ENCODE results near the gene TLCD3A. TPM values are rescaled to one million over a fixed set of nuclear protein-coding genes. Genes with fewer than 3 reads are reported as not detected.
A peak's percentile ranks its signal among the peaks of the same experiment; 100 is the strongest.

The TLCD3A gene
- total RNA-seq: 1 to 10 TPM in 1 of 2 donors, under 1 TPM in 1; 0.85 to 1.8 TPM
- total RNA-seq: 0.98 to 2.4 reads per million in 2 donors

DNA sequence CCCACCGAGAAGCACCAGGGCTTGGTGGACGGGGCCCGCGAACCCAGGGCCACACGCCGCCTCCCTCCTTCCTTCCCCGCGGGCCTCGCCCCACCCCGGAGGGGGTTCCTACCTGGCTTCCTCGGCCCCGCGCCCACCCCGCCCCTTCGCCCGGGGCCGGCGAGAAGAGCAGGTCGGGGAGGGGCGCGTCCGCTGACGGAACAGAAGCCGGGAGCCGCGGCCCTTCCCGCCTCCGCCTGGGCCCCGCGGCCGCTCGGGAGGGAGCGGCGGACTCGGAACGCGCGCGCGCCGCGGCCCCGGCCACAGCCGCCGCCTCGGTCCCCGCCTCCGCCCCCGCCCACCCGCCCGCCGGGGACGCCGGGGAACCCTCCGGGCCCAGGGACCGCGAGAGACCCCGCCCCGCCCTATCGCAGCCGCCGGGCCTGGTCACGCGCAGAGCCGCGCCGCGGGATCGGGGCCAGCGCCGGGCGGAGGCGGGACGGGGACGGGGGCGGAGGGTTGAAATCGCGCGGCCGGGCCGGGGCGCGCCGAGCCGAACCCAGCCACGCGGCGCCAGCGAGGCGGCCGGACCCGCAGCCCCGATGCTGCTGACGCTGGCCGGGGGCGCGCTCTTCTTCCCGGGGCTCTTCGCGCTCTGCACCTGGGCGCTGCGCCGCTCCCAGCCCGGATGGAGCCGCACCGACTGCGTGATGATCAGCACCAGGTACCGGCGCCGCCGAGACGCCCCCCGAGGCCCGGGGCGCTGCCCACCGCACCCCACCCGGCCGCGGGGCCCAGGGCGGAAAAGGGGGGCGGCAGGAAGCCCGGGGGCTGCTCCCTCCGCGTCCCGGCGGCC, at the start of gene TLCD3A:
TLCD3A (plus strand) TSS at position 530 of the 835 bp plus-strand sequence; CDS start at position 582, 52 bp downstream.
- no peak within 1 kb of the TSS for H3K27ac Mint-ChIP-seq
- H3K9me3 ChIP-seq (ENCODE audit: control insufficient read depth, low read length, poor library complexity, severe bottlenecking): no peaks in the 10 kb centered on the region
- H3K4me3 Mint-ChIP-seq: peak within 1 kb of the TSS; percentile 87
- no peaks in the 10 kb centered on the region for H3K27me3 Mint-ChIP-seq
- DNase-seq (peak in 2 of 3 donors; percentile 51 to 55), ATAC-seq (peak; percentile 83)
- H3K36me3 Mint-ChIP-seq (ENCODE audit: low read depth): no peaks in the 10 kb centered on the region
- H3K4me1 Mint-ChIP-seq: no peaks in the 10 kb centered on the region

DNA sequence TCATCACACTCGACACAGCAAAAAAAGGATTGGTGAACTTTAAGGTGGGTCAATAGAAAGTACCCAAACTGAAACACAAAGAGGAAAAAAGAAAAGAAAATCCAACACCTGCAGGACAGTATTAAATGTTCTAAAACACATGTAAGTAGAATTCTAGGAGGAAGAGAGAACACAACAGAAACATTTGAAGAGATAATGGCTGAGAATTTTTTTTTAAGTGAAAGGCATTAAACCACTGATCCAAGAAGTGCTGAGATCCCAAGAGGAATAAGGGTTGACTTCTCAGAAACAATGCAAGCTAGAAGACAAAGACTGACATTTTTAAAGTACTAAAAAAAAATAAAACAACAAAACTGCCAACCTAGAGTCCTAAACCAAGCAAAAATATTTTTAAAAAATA, 49.4 kb upstream of the TLCD3A start:
- H3K27ac Mint-ChIP-seq: no peak overlapping the region
- H3K4me3 Mint-ChIP-seq: no peak overlapping the region
- ATAC-seq (no peak), DNase-seq (no peak)
- no peaks in the 10 kb centered on the region for H3K9me3 ChIP-seq (ENCODE audit: control insufficient read depth, low read length, poor library complexity, severe bottlenecking)
- H3K27me3 Mint-ChIP-seq: no peaks in the 10 kb centered on the region
- H3K36me3 Mint-ChIP-seq (ENCODE audit: low read depth): peaks cover 2% of the 10 kb centered on the region
- H3K4me1 Mint-ChIP-seq: peaks cover 21% of the 10 kb centered on the region

DNA sequence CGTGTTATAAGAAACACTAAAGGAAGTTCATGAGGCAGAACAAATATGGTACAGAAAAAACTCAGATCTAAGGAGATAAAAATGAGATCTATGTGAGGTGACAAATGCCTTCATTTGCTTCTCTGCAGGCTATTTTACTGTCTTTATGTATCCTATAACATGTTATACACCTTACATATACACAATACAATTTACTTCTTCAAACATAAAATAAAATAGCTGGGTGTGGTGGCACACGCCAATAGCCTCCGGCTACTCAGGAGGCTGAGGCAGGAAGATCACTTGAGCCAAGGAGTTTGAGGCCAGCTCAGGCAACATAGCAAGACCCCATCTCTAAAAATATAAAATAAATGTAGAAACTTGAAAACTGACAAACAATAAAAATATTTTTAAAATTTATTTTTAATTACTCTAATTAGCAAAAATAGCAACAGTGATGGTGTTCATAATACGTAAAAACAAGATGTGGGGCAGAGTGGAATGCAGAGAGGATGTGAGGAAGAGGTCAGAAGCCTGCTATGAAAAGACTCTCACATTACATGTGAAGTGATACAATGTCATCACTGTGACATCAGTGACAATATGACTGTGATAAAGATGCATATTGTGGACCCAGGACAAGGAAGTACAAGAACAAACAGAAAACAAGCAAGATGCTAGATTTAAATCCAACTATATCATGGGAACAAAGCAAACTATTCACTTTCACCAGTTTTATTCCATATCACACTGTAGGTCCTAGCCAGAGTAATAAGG, 48.7 kb upstream of the TLCD3A start:
- ATAC-seq: no peak
- Mint-ChIP-seq H3K27ac (peak overlapping the region; percentile 34), H3K4me1 (peaks cover 21% of the 10 kb centered on the region), H3K36me3 (ENCODE audit: low read depth) (peaks cover 2% of the 10 kb centered on the region), H3K4me3 (no peak overlapping the region), H3K27me3 (no peaks in the 10 kb centered on the region)
- DNase-seq: no peak
- H3K9me3 ChIP-seq (ENCODE audit: control insufficient read depth, low read length, poor library complexity, severe bottlenecking): no peaks in the 10 kb centered on the region

DNA sequence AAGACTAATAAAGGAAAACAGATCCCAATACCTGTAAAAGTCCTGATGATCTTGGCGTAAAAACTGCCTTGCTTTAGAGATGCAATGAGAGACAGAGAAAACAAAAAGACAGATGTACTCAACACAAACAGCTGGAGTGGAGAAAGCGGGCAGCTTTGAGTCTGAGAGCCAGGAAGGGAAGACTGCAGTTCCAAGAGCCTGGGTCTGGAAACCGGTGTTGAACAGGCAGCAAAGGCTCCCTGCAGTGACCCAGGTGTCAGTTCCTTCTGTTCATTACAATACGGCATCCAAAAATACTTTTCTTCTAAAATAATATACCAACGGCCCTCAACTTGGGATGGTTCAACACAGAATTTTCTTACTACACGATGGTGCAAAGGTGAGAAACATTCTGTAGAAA, 47.4 kb upstream of the TLCD3A start:
- no peaks in the 10 kb centered on the region for H3K9me3 ChIP-seq (ENCODE audit: control insufficient read depth, low read length, poor library complexity, severe bottlenecking)
- H3K4me3 Mint-ChIP-seq: no peak overlapping the region
- H3K27ac Mint-ChIP-seq: peak overlapping the region; percentile 34
- peaks cover 18% of the 10 kb centered on the region for H3K4me1 Mint-ChIP-seq
- no peak for ATAC-seq
- no peak for DNase-seq
- no peaks in the 10 kb centered on the region for H3K27me3 Mint-ChIP-seq
- H3K36me3 Mint-ChIP-seq (ENCODE audit: low read depth): peaks cover 2% of the 10 kb centered on the region

DNA sequence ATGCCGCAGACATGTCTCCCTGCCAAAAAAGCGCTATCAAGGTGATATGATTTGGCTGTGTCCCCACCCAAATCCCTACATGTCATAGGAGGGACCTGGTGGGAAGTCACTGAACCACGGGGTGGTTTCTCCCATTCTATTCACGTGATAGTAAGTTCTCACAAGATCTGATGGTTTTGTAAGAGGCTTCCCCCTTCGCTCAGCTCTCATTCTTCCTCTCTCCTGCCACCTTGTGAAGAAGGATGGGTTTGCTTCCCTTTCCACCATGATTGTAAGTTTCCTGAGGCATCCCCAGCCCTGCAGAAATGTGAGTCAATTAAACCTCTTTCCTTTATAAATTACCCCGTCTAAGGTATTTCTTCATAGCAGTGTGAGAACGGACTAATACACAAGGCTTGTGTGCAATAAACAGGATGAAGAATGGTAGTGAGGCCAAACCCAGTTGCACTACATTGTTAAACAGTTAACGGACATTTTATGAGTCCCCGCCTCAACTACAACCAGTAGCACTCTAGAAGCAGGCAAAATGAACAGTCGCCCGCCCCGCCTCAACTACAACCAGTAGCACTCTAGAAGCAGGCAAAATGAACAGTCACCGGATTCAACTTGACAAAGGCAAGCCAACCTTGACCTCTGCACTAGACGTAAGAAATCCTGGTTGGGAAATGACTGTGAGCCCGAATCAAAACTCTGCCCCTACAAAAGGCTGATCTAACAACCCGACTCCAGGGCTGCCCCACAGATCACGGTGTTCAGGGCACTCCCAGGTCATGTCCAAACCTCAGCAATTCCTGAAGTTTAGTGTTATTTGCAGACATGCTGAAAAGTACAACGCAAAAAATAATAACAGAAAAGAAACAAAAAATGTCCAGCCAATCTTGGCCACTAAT, 44.1 kb upstream of the TLCD3A start:
- no peak overlapping the region for H3K4me3 Mint-ChIP-seq
- ATAC-seq (no peak), DNase-seq (no peak)
- peaks cover 5% of the 10 kb centered on the region for H3K36me3 Mint-ChIP-seq (ENCODE audit: low read depth)
- no peaks in the 10 kb centered on the region for H3K27me3 Mint-ChIP-seq
- H3K4me1 Mint-ChIP-seq: peaks cover 5% of the 10 kb centered on the region
- peak overlapping the region; percentile 54 for H3K27ac Mint-ChIP-seq
- H3K9me3 ChIP-seq (ENCODE audit: control insufficient read depth, low read length, poor library complexity, severe bottlenecking): no peaks in the 10 kb centered on the region

DNA sequence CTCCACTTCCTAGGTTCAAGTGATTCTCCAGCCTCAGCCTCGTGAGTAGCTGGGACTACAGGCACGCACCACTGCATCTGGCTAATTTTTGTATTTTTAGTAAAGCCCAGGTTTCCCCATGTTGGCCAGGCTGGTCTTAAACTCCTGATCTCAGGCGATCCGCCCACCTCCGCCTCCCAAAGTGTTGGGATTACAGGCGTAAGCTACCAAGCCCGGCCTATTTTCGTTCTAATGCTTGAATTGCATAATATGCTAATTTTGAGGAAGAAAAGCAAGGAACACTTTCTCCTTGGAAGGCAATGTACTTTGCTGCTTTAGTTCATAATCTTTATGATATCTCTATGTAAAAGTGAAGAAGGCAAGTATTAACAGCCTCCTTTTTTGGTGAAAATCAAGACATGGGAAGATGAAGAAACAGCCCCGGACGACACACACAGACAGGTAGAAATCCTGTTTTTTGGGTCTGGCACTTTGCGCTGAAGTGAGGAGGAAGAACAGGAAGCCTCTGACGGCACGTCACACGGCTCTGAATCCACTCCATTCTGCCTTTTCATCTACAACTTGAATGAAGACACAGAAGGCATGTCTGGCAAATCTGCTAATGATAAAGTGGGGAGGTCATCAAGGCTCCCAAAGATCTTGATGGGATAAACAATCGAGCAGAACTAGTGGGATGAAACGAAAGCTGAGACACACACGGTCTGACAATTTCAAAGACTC, 42.7 kb upstream of the TLCD3A start:
- DNase-seq: no peak
- H3K27me3 Mint-ChIP-seq: no peaks in the 10 kb centered on the region
- no peak for ATAC-seq
- H3K4me3 Mint-ChIP-seq: no peak overlapping the region
- peaks cover 3% of the 10 kb centered on the region for H3K4me1 Mint-ChIP-seq
- no peaks in the 10 kb centered on the region for H3K9me3 ChIP-seq (ENCODE audit: control insufficient read depth, low read length, poor library complexity, severe bottlenecking)
- peaks cover 3% of the 10 kb centered on the region for H3K36me3 Mint-ChIP-seq (ENCODE audit: low read depth)
- no peak overlapping the region for H3K27ac Mint-ChIP-seq

DNA sequence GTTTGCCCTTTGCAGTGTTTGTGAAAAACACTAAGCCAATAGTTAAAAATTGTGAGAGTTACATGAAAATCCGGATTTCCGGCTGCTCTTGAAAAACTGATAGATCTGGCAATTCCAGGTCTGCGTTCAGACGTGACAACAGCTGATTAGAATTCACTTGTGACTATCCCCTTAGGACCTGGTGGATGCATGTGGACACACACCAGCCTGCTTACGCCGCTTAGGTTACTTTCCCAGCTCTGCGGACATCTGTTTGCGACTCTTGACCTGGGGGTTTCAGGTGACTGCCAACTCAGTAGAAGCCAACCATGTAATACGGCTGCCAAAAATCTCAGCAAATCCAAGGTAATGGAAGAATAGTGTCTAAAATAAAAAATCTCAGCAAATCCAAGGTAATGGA, 42.0 kb upstream of the TLCD3A start:
- Mint-ChIP-seq H3K36me3 (ENCODE audit: low read depth) (peaks cover 5% of the 10 kb centered on the region), H3K4me3 (no peak overlapping the region), H3K27me3 (no peaks in the 10 kb centered on the region), H3K4me1 (peaks cover 6% of the 10 kb centered on the region), H3K27ac (no peak overlapping the region)
- no peaks in the 10 kb centered on the region for H3K9me3 ChIP-seq (ENCODE audit: control insufficient read depth, low read length, poor library complexity, severe bottlenecking)
- ATAC-seq: no peak
- DNase-seq: no peak

DNA sequence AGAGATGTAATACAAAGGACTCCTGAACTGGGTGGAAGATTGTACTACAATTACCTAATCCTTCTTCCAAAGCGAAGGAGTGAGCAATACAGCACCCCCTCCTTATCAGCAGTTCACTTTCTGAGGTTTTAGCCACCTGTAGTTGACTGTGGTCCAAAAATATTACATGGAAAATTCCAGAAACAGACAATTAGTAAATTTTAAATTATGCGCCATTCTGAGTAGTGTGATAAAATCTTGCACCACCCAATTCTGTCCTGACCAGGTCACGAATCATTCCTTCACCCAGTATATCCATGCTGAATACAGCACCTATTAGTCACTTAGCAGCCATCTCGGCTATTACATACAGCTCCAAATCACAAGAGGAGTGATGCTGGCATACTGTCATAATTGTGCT, 41.0 kb upstream of the TLCD3A start:
- Mint-ChIP-seq H3K27ac (no peak overlapping the region), H3K4me1 (peaks cover 6% of the 10 kb centered on the region), H3K36me3 (ENCODE audit: low read depth) (peaks cover 7% of the 10 kb centered on the region), H3K4me3 (no peak overlapping the region), H3K27me3 (no peaks in the 10 kb centered on the region)
- ATAC-seq (no peak), DNase-seq (no peak)
- no peaks in the 10 kb centered on the region for H3K9me3 ChIP-seq (ENCODE audit: control insufficient read depth, low read length, poor library complexity, severe bottlenecking)

DNA sequence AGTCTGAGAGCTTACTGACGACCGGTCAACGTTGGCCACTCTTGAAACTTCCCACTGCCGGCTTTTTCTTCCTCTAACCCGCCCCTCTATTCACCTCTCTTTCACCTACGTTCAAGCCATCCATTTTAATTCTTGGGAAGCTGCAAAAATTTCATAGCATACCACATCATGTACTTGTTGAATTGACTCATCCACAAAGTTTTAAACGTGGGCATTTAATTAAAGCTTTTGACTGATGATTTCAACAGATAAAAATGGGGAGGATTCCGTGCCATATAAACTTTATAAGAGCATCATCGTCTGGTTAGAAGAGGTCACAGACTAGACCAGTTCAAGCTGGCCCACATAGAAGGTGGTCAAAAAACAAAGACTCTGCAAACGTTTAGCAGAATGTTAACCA, 40.3 kb upstream of the TLCD3A start:
- DNase-seq (no peak), ATAC-seq (no peak)
- Mint-ChIP-seq H3K27ac (no peak overlapping the region), H3K4me1 (peaks cover 8% of the 10 kb centered on the region), H3K4me3 (no peak overlapping the region), H3K36me3 (ENCODE audit: low read depth) (peaks cover 10% of the 10 kb centered on the region), H3K27me3 (no peaks in the 10 kb centered on the region)
- H3K9me3 ChIP-seq (ENCODE audit: control insufficient read depth, low read length, poor library complexity, severe bottlenecking): no peaks in the 10 kb centered on the region

DNA sequence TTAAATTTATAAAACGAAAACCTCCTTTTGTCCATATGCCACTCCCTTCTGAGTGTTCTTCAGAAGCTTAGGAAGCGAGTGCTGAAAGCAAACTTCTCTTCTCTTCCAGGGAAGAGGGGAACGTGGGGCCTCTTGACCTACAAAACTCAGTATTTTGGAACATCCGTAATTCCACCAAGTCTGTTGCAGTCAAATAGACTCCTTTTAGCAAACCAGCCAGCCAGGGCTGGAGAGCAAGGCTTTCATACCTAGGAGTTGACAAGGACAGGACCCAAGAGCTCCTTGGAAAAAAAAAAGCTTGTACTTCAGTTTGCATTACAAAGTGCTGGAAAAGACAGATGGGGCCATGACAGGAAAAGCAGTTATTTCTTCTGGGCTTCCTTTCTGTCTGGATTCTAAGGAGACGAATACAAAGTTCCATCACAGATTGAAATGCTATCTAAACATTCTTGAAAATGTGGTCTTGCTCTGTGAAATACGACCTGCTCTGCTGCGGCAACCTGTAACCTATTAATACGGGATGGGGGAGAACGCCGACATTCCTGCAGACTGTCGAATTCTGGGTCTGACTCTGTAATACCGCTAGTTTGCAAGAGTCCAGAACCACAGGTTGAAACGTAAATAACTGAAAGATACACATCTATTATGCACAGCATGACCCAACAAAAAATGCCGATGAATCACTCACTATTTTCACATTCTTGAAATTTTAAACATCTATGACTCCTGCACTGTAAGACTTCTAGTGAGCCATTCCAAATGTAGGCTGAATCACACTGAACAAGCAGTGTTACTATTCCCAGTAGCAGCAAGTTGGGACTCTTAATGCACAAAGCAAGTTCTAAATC, 38.4 kb upstream of the TLCD3A start:
- Mint-ChIP-seq H3K27ac (no peak overlapping the region), H3K27me3 (no peaks in the 10 kb centered on the region), H3K36me3 (ENCODE audit: low read depth) (peaks cover 11% of the 10 kb centered on the region), H3K4me3 (no peak overlapping the region), H3K4me1 (peaks cover 8% of the 10 kb centered on the region)
- DNase-seq: no peak
- H3K9me3 ChIP-seq (ENCODE audit: control insufficient read depth, low read length, poor library complexity, severe bottlenecking): no peaks in the 10 kb centered on the region
- no peak for ATAC-seq

DNA sequence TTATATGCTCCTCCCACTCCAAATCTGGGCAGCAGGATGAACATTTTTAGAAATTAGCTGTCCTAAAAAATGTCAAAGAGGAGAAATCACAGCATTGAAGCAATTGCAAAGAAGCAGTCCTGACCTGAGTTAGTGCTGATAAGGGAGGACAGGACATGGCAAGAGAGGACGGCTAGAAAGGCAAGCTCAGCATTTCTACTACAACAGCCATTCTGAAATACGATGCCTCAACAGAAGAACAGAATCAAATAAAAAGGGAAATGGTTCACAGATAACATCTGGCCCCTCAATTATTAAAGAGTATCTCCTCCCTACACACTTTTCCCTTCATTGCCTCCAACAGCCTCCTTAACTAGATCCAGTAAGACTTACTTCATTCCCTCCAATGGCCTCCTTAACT, 36.0 kb upstream of the TLCD3A start:
- peaks cover 6% of the 10 kb centered on the region for H3K4me1 Mint-ChIP-seq
- DNase-seq (no peak), ATAC-seq (no peak)
- peaks cover 8% of the 10 kb centered on the region for H3K36me3 Mint-ChIP-seq (ENCODE audit: low read depth)
- no peak overlapping the region for H3K4me3 Mint-ChIP-seq
- no peak overlapping the region for H3K27ac Mint-ChIP-seq
- no peaks in the 10 kb centered on the region for H3K9me3 ChIP-seq (ENCODE audit: control insufficient read depth, low read length, poor library complexity, severe bottlenecking)
- H3K27me3 Mint-ChIP-seq: no peaks in the 10 kb centered on the region

DNA sequence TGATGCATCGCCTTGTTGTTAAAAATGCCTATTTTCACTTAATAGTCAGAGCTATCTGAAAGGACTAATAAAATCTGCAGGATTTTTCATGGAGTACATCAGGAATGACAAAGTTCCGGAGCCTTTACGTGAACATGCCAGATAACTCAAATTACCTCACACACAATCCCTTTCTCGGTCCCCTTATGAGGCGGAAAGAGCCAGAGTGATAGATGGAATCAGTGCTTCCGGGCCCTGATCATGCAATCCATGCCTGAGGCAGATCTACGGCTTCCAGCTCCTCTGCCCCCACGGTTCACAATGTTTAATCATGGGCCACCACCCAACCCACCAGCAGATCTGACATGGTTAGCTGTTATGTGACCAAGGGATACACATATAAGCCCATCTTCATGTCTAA, 34.7 kb upstream of the TLCD3A start:
- H3K9me3 ChIP-seq (ENCODE audit: control insufficient read depth, low read length, poor library complexity, severe bottlenecking): no peaks in the 10 kb centered on the region
- Mint-ChIP-seq H3K36me3 (ENCODE audit: low read depth) (peaks cover 8% of the 10 kb centered on the region), H3K27ac (no peak overlapping the region), H3K4me1 (peaks cover 6% of the 10 kb centered on the region), H3K27me3 (no peaks in the 10 kb centered on the region), H3K4me3 (no peak overlapping the region)
- no peak for ATAC-seq
- DNase-seq: no peak
